Sigmoid colon (tissue), 3 donors: ENCODE data around the gene PDK2.

Source experiments
- CTCF ChIP-seq, 4 experiments: fragments of 450-650 bp in 3 of 4; fragments of 200-600 bp in 1 of 4; IDR thresholded peaks; one replicate each; pipeline ENCODE4 v1.5.1; 2016 to 2019; ENCODE audit warnings: antibody characterized with exemption in 4 of 4, mild to moderate bottlenecking in 3 of 4, moderate library complexity in 2 of 4
- POLR2A ChIP-seq, 2 donors: fragments of 450-650 bp; IDR thresholded peaks; one replicate each; pipeline ENCODE4 v1.6.1; 2016; ENCODE audit warnings: antibody characterized with exemption in 2 of 2, mild to moderate bottlenecking in 2 of 2, moderate library complexity in 2 of 2

GRCh38 chr17:50153650-50154575 lies 58.8 kb downstream of the PDK2 start:
- TF ChIP-seq CTCF (IDR thresholded peaks at IDR 0.05): no peak
- TF ChIP-seq POLR2A (IDR thresholded peaks at IDR 0.05): no peak
